ENCODE measurements around the gene NUDT17. TPM values are rescaled to one million over a fixed set of nuclear protein-coding genes. Genes with fewer than 3 reads are reported as not detected.

Gene NUDT17
- total and polyA plus RNA-seq, 2 of the 8 experiments (the other 6 are each of a cell fraction or from before 2014, with no cell fraction given): 2.7 to 4.1 TPM

DNA sequence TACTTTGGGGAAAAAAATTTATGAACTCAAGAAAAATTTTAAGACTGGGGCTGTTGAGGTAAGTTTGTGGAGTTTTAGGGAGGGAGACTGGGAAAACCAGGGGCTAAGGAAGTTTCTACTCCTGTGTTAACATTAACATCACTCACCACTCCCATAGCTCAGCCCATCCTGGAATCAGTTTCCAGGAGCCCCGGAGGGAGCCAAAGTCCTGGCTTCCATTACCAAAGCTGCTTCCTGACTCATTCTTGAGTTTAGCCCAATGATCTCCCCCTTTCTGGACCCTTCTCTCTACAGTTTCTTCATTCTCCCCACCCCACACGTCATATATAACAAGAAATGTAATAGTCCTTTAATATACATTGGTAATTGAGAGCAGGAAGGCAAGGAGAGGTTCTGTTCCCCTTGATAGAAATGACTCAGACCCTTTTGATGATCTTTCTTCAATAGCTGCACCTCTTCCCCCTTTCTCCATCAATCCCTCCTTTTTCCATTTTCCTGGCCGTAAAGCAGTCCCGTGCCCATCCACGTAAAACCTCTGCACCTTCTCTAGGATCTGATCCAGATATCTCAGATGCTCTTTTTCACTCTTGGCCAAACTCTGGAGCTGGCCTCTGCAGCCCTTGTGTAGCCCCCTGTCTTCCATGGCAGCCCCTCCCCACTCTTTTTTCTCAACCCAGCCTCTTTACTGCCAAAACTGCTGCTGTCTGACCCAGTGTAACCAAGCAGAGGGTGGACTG is 18.0 kb downstream of the NUDT17 start:
- ChIA-PET CTCF (ENCODE audit: partially characterized antibody) (interaction anchor here (0.7 to 12.9 kb wide), 7 partner anchors 9 to 151 kb away, joined by 3 to 214 read pairs (median 4); partner anchors contain the start of gene NUDT17), POLR2A (ENCODE audit: partially characterized antibody) (interaction anchor here (0.5 to 8.1 kb wide), 8 partner anchors 9 to 188 kb away, joined by 3 to 95 read pairs (median 4); partner anchors contain the start of gene NUDT17)
- Histone ChIP-seq H2BK15ac (ENCODE audit: low read length) (no peak overlapping the region), H3K18ac (ENCODE audit: extremely low read depth, low read length) (no peak overlapping the region), H3K9ac (replicated peaks in 1 of 4; ENCODE audit: extremely low read depth in 1 of 4, low read depth in 3 of 4, low read length in 3 of 4) (no peak overlapping the region), H2BK120ac (replicated peaks; ENCODE audit: low read depth, low read length) (no peak overlapping the region), H3K4ac (replicated peaks; ENCODE audit: insufficient read length, low read depth, low read length) (no peak overlapping the region), H2BK12ac (ENCODE audit: low read depth, low read length) (no peak overlapping the region), H2AFZ (ENCODE audit: low read length) (no peak overlapping the region), H4K8ac (ENCODE audit: extremely low read depth, insufficient read depth, low read length) (no peak overlapping the region), H4K91ac (replicated peaks; ENCODE audit: insufficient read length, low read length) (no peak overlapping the region), H3K79me2 (ENCODE audit: control insufficient read depth in 1 of 2, insufficient read depth in 2 of 2, low read length in 2 of 2) (no peaks in the 10 kb centered on the region), H3K14ac (ENCODE audit: insufficient read length) (no peak overlapping the region), H3K56ac (replicated peaks; ENCODE audit: insufficient read length, low read depth, low read length) (no peak overlapping the region), H3K36me3 (ENCODE audit: control insufficient read depth in 2 of 4, insufficient read depth in 4 of 4, low read length in 3 of 4) (no peaks in the 10 kb centered on the region), H2BK5ac (ENCODE audit: low read depth, low read length) (no peak overlapping the region), H2AK5ac (ENCODE audit: low read depth, low read length) (no peak overlapping the region), H2BK20ac (ENCODE audit: low read length) (no peak overlapping the region), H3K4me3 (ENCODE audit: extremely low read depth in 1 of 4, insufficient read depth in 2 of 4, low read depth in 3 of 4, low read length in 4 of 4) (no peak overlapping the region), H3K4me2 (ENCODE audit: insufficient read depth in 1 of 2, low read depth in 2 of 2, low read length in 2 of 2) (no peak overlapping the region), H4K20me1 (replicated peaks in 1 of 2; ENCODE audit: control insufficient read depth in 1 of 2, insufficient read depth in 2 of 2, low read length in 2 of 2) (no peaks in the 10 kb centered on the region), H3K9me3 (ENCODE audit: insufficient read depth in 2 of 2, low read depth in 1 of 2, low read length in 1 of 2) (no peaks in the 10 kb centered on the region), H3K23ac (ENCODE audit: insufficient read length) (no peak overlapping the region), H4K5ac (ENCODE audit: insufficient read length, low read depth, low read length) (no peak overlapping the region), H3K27me3 (replicated peaks in 1 of 4; ENCODE audit: control insufficient read depth in 3 of 4, extremely low read depth in 1 of 4, insufficient read depth in 3 of 4, low read length in 3 of 4) (no peaks in the 10 kb centered on the region), H3K23me2 (ENCODE audit: low read depth, low read length) (peaks cover 7% of the 10 kb centered on the region), H3K4me1 (replicated peaks in 1 of 4; ENCODE audit: control insufficient read depth in 3 of 4, insufficient read depth in 4 of 4, low read length in 3 of 4) (peaks cover 0 to 5% (median 3%) of the 10 kb centered on the region in 4 experiments; a peak in 4 of 7 replicates), H3K27ac (ENCODE audit: low read depth, low read length) (no peak overlapping the region), H3K79me1 (ENCODE audit: low read depth, low read length) (no peaks in the 10 kb centered on the region)
- 85% methylated on average over 5 of the region's 5 CpGs; no CpG with 5 or more reads in 1 of the 2 experiments for WGBS, 2 experiments (ENCODE audit: extremely low coverage in 1 of 2, insufficient coverage in 1 of 2, insufficient read length in 1 of 2, insufficient replicate concordance in 2 of 2, low coverage in 1 of 2, low lambda C conversion rate in 2 of 2, missing lambda C conversion rate in 1 of 2)
- DNase-seq (ENCODE audit: low read depth in 1 of 2, low spot score in 2 of 2) (no peak), FAIRE-seq (no peak)
- no peak for TF ChIP-seq TAF7 (optimal IDR thresholded peaks at IDR 0.05; ENCODE audit: borderline replicate concordance, low read depth, low read length)
- no peak for TF ChIP-seq CBX8 (IDR thresholded peaks at IDR 0.05; ENCODE audit: borderline replicate concordance, low read depth, low read length)
- TF ChIP-seq CBX5 (IDR thresholded peaks at IDR 0.05; ENCODE audit: low read depth, low read length): no peak
- TF ChIP-seq EZH2 (IDR thresholded peaks at IDR 0.05; ENCODE audit: low read depth, low read length, severe bottlenecking): no peak
- TF ChIP-seq, protein P1, sequence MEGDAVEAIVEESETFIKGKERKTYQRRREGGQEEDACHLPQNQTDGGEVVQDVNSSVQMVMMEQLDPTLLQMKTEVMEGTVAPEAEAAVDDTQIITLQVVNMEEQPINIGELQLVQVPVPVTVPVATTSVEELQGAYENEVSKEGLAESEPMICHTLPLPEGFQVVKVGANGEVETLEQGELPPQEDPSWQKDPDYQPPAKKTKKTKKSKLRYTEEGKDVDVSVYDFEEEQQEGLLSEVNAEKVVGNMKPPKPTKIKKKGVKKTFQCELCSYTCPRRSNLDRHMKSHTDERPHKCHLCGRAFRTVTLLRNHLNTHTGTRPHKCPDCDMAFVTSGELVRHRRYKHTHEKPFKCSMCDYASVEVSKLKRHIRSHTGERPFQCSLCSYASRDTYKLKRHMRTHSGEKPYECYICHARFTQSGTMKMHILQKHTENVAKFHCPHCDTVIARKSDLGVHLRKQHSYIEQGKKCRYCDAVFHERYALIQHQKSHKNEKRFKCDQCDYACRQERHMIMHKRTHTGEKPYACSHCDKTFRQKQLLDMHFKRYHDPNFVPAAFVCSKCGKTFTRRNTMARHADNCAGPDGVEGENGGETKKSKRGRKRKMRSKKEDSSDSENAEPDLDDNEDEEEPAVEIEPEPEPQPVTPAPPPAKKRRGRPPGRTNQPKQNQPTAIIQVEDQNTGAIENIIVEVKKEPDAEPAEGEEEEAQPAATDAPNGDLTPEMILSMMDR (IDR thresholded peaks at IDR 0.05; ENCODE audit: control extremely low read depth in 1 of 3, insufficient read depth in 1 of 3, low read depth in 1 of 3, low read length in 3 of 3): no peak
- no peak for TF ChIP-seq BRCA1 (IDR thresholded peaks at IDR 0.05; ENCODE audit: low read depth, low read length)
- no peak for TF ChIP-seq SP2 (IDR thresholded peaks at IDR 0.05; ENCODE audit: low read length)
- no peak for TF ChIP-seq BCL11A (IDR thresholded peaks at IDR 0.05; ENCODE audit: low read depth in 2 of 2, low read length in 2 of 2)
- no peak for TF ChIP-seq FOSL1 (IDR thresholded peaks at IDR 0.05; ENCODE audit: insufficient read depth, low read depth, low read length)
